H9 (cell line): Measurements from ENCODE around the gene ZBP1. TPM values are rescaled to one million over a fixed set of nuclear protein-coding genes. Genes with fewer than 3 reads are reported as not detected.

ENCODE experiments used
- DNase-seq: peaks from one replicate; pipeline ENCODE4 v3.0.0-alpha.2; 2017
- H2AFZ ChIP-seq: one replicate; pipeline ENCODE4 v1.6.1; 2013; ENCODE audit warnings: mild to moderate bottlenecking, low read length, control low read depth, moderate library complexity
- H2AK5ac ChIP-seq: 2 replicates; pipeline ENCODE4 v1.6.1; 2013; ENCODE audit warnings: low read length, control low read depth, mixed read lengths; ENCODE audit not compliant: insufficient read length
- H2BK120ac ChIP-seq: one replicate; pipeline ENCODE4 v1.6.1; 2013; ENCODE audit warnings: low read depth, mild to moderate bottlenecking, low read length, control low read depth, inconsistent platforms; ENCODE audit not compliant: poor library complexity, severe bottlenecking
- H2BK12ac ChIP-seq: 2 replicates; pipeline ENCODE4 v1.6.1; 2013; ENCODE audit warnings: low read length, control low read depth, mixed read lengths, low read depth; ENCODE audit not compliant: insufficient read length
- H2BK15ac ChIP-seq: 2 replicates; pipeline ENCODE4 v1.6.1; 2013; ENCODE audit warnings: low read depth, low read length, control low read depth
- H2BK20ac ChIP-seq: one replicate; pipeline ENCODE4 v1.6.1; 2013; ENCODE audit warnings: low read depth, mild to moderate bottlenecking, low read length, control low read depth, inconsistent platforms; ENCODE audit not compliant: poor library complexity, severe bottlenecking
- H2BK5ac ChIP-seq: 2 replicates; pipeline ENCODE4 v1.6.1; 2013; ENCODE audit warnings: low read length, control low read depth, mixed read lengths; ENCODE audit not compliant: insufficient read length
- H3K14ac ChIP-seq: 2 replicates; pipeline ENCODE4 v1.6.1; 2013; ENCODE audit warnings: low read length, control low read depth; ENCODE audit not compliant: insufficient read depth
- H3K18ac ChIP-seq: 2 replicates; pipeline ENCODE4 v1.6.1; 2013; ENCODE audit warnings: low read depth, mild to moderate bottlenecking, mixed read lengths, low read length, control low read depth; ENCODE audit not compliant: insufficient read length
- H3K23ac ChIP-seq: 2 replicates; pipeline ENCODE4 v1.6.1; 2013; ENCODE audit warnings: low read length, control low read depth, mixed read lengths, low read depth; ENCODE audit not compliant: insufficient read length
- H3K23me2 ChIP-seq: 2 replicates; pipeline ENCODE4 v1.6.1; 2013; ENCODE audit warnings: low read depth, mild to moderate bottlenecking, mixed read lengths, low read length, control low read depth; ENCODE audit not compliant: insufficient read length, poor library complexity, severe bottlenecking
- H3K27ac ChIP-seq: 2 replicates; pipeline ENCODE4 v1.5.1; 2013; ENCODE audit warnings: low read length, control low read depth, mixed read lengths, low read depth; ENCODE audit not compliant: insufficient read length
- H3K27me3 ChIP-seq: 2 replicates; pipeline ENCODE4 v1.6.1; 2013; ENCODE audit warnings: low read length, control low read depth, inconsistent platforms; ENCODE audit not compliant: insufficient read depth
- H3K4ac ChIP-seq: 2 replicates; pipeline ENCODE4 v1.6.1; 2013; ENCODE audit warnings: low read depth, mild to moderate bottlenecking, control low read depth, inconsistent platforms, low read length, moderate library complexity
- H3K4me1 ChIP-seq: 2 replicates; pipeline ENCODE4 v1.6.1; 2013; ENCODE audit warnings: low read length, control low read depth, inconsistent platforms; ENCODE audit not compliant: insufficient read depth
- H3K4me2 ChIP-seq: 2 replicates; pipeline ENCODE4 v1.6.1; 2013; ENCODE audit warnings: low read length, control low read depth, mixed read lengths; ENCODE audit not compliant: insufficient read length, insufficient read depth
- H3K56ac ChIP-seq: 2 replicates; pipeline ENCODE4 v1.6.1; 2013; ENCODE audit warnings: low read depth, mild to moderate bottlenecking, mixed read lengths, low read length, control low read depth; ENCODE audit not compliant: insufficient read length
- H3K79me1 ChIP-seq: 2 replicates; pipeline ENCODE4 v1.6.1; 2013; ENCODE audit warnings: low read depth, mild to moderate bottlenecking, moderate library complexity, low read length, control low read depth, inconsistent platforms; ENCODE audit not compliant: insufficient read depth, poor library complexity, severe bottlenecking
- H3K79me2 ChIP-seq: 2 replicates; pipeline ENCODE4 v1.6.1; 2013; ENCODE audit warnings: low read length, control low read depth, inconsistent platforms; ENCODE audit not compliant: insufficient read depth
- H3K9ac ChIP-seq: 2 replicates; pipeline ENCODE4 v1.6.1; 2013; ENCODE audit warnings: low read length, control low read depth, mixed read lengths; ENCODE audit not compliant: insufficient read length; ENCODE audit errors: extremely low read depth
- H3K9me3 ChIP-seq: one replicate; pipeline ENCODE4 v1.6.1; 2013; ENCODE audit warnings: low read depth, low read length, inconsistent platforms; ENCODE audit not compliant: control insufficient read depth
- H3T11ph ChIP-seq: one replicate; pipeline ENCODE4 v1.6.1; 2013; ENCODE audit warnings: mild to moderate bottlenecking, low read length, control low read depth, inconsistent platforms
- H4K20me1 ChIP-seq: one replicate; pipeline ENCODE4 v1.6.1; 2013; ENCODE audit not compliant: control insufficient read depth, insufficient read length, insufficient read depth
- H4K5ac ChIP-seq: 2 replicates; pipeline ENCODE4 v1.6.1; 2013; ENCODE audit warnings: low read depth, mild to moderate bottlenecking, mixed read lengths, low read length, control low read depth; ENCODE audit not compliant: insufficient read length
- H4K8ac ChIP-seq: replicated peaks from 2 replicates; pipeline ENCODE4 v1.6.1; 2013; ENCODE audit warnings: low read length, control low read depth, mixed read lengths, low read depth; ENCODE audit not compliant: insufficient read length
- H4K91ac ChIP-seq: 2 replicates; pipeline ENCODE4 v1.6.1; 2013; ENCODE audit warnings: low read depth, mild to moderate bottlenecking, moderate library complexity, mixed read lengths, low read length, control low read depth; ENCODE audit not compliant: insufficient read length
- H3K27ac Mint-ChIP-seq, 3 experiments: 2 replicates in 2 of 3; 3 replicates in 1 of 3; pipeline ENCODE4 v1.8.0; 2020 to 2021; ENCODE audit warnings: mixed read lengths in 3 of 3, mild to moderate bottlenecking in 1 of 3, moderate library complexity in 1 of 3
- H3K27me3 Mint-ChIP-seq: 2 replicates; pipeline ENCODE4 v1.8.0; 2021; ENCODE audit warnings: low read depth, mild to moderate bottlenecking, moderate library complexity, mixed read lengths
- H3K36me3 Mint-ChIP-seq, 3 experiments: 2 replicates in 2 of 3; 3 replicates in 1 of 3; pipeline ENCODE4 v1.8.0; 2020 to 2021; ENCODE audit warnings: low read depth in 3 of 3, mixed read lengths in 3 of 3; ENCODE audit not compliant: insufficient read depth in 1 of 3
- H3K4me1 Mint-ChIP-seq, 2 experiments: 2 replicates each; pipeline ENCODE4 v1.8.0; 2020; ENCODE audit warnings: mixed read lengths in 2 of 2
- H3K4me3 Mint-ChIP-seq, 2 experiments: 2 replicates in 1 of 2; 3 replicates in 1 of 2; pipeline ENCODE4 v1.8.0; 2020 to 2021; ENCODE audit warnings: mild to moderate bottlenecking in 2 of 2, mixed read lengths in 2 of 2, moderate library complexity in 1 of 2
- H3K9me3 Mint-ChIP-seq, 2 experiments: 2 replicates in 1 of 2; 3 replicates in 1 of 2; pipeline ENCODE4 v1.8.0; 2020; ENCODE audit warnings: mild to moderate bottlenecking in 2 of 2, mixed read lengths in 2 of 2, moderate library complexity in 1 of 2
- CTCF ChIP-seq: fragments of 200-600 bp; sonication (generic); conservative IDR thresholded peaks from 3 replicates; pipeline ENCODE4 v1.8.0; 2021; ENCODE audit warnings: antibody characterized with exemption, mild to moderate bottlenecking
- WGBS: extraction: QIAGEN DNeasy Blood & Tissue Kit; methylation state at CpG from one replicate; pipeline ENCODE4 v1.1.7; 2013; ENCODE audit warnings: missing lambda C conversion rate, low lambda C conversion rate, mixed read lengths; ENCODE audit not compliant: insufficient read length; ENCODE audit errors: extremely low coverage; 5-methylcytosine and 5-hydroxymethylcytosine counted together
- total RNA-seq: library from RNA; stranded (reverse); gene quantifications from 2 replicates; pipeline ENCODE4 v1.2.1, GENCODE V29; 2021

The ZBP1 gene
- total RNA-seq, 1 experiment from 2014 or later, result not detected

- H3K9me3 Mint-ChIP-seq, result no peaks in the 10 kb centered on the region; a peak in 1 of 5 replicates
- H3K23ac ChIP-seq, result no peak overlapping the region
- DNase-seq, result no peak
- H3K14ac ChIP-seq, result no peak overlapping the region
- H3K23me2 ChIP-seq, result no peaks in the 10 kb centered on the region
- no peak overlapping the region for H2BK12ac ChIP-seq
- H3K18ac ChIP-seq, result no peak overlapping the region
- no peaks in the 10 kb centered on the region for H4K20me1 ChIP-seq
- no peak overlapping the region for H3K4ac ChIP-seq
- H3T11ph ChIP-seq, result no peak overlapping the region
- H3K27me3 ChIP-seq, result no peaks in the 10 kb centered on the region
- no peaks in the 10 kb centered on the region; a peak in 1 of 7 replicates for H3K36me3 Mint-ChIP-seq
- H2BK120ac ChIP-seq, result no peak overlapping the region
- H2AFZ ChIP-seq, result no peak overlapping the region
- no peak for TF ChIP-seq CTCF
- H3K27ac Mint-ChIP-seq, result no peak overlapping the region
- no peak overlapping the region for H2AK5ac ChIP-seq
- H2BK5ac ChIP-seq, result no peak overlapping the region
- H4K8ac ChIP-seq, result no peak overlapping the region
- no peak overlapping the region for H3K4me3 Mint-ChIP-seq
- no peaks in the 10 kb centered on the region for H3K4me1 ChIP-seq
- no peak overlapping the region for H4K91ac ChIP-seq
- no CpG with 5 or more reads among the region's 3 CpGs for WGBS
- no peak overlapping the region for H3K4me2 ChIP-seq
- no peak overlapping the region for H2BK15ac ChIP-seq
- no peak overlapping the region for H4K5ac ChIP-seq
- peaks cover 16% of the 10 kb centered on the region for H3K27me3 Mint-ChIP-seq
- H2BK20ac ChIP-seq, result no peak overlapping the region
- no peak overlapping the region for H3K27ac ChIP-seq
- no peak overlapping the region for H3K9ac ChIP-seq
- no peaks in the 10 kb centered on the region for H3K79me2 ChIP-seq
- H3K56ac ChIP-seq, result no peak overlapping the region
- no peaks in the 10 kb centered on the region for H3K9me3 ChIP-seq
- peaks cover 7 to 8% of the 10 kb centered on the region in 2 experiments for H3K4me1 Mint-ChIP-seq
- H3K79me1 ChIP-seq, result no peaks in the 10 kb centered on the region
Observed at GRCh38 chr20:57556980-57557274, 63.3 kb downstream of the ZBP1 start.
